Suprapubic skin (tissue), 4 donors: Measurements from ENCODE around the gene EIF4G3. TPM values are rescaled to one million over a fixed set of nuclear protein-coding genes. Genes with fewer than 3 reads are reported as not detected.

Experiments
- DNase-seq, 2 donors: peaks; one replicate each; pipeline ENCODE4 v3.0.0-alpha.2; 2019; ENCODE audit warnings: low spot score in 2 of 2
- H3K27ac ChIP-seq: fragments of 200-600 bp; sonication (generic); one replicate; pipeline ENCODE4 v1.5.1; 2019
- H3K27me3 ChIP-seq: fragments of 200-600 bp; sonication (generic); one replicate; pipeline ENCODE4 v1.5.1; 2019
- H3K36me3 ChIP-seq: fragments of 200-600 bp; sonication (generic); one replicate; pipeline ENCODE4 v1.5.1; 2019
- H3K4me1 ChIP-seq: fragments of 200-600 bp; sonication (generic); one replicate; pipeline ENCODE4 v1.5.1; 2019
- H3K4me3 ChIP-seq: fragments of 200-600 bp; sonication (generic); one replicate; pipeline ENCODE4 v1.5.1; 2019; ENCODE audit warnings: mild to moderate bottlenecking
- H3K9me3 ChIP-seq: fragments of 200-600 bp; sonication (generic); one replicate; pipeline ENCODE4 v1.5.1; 2019
- CTCF ChIP-seq, 2 donors: fragments of 200-600 bp in 1 of 2; fragments of 450-650 bp in 1 of 2; sonication (generic) in 1 of 2; IDR thresholded peaks; one replicate each; pipeline ENCODE4 v1.5.1; 2016 to 2019; ENCODE audit warnings: antibody characterized with exemption in 2 of 2, mild to moderate bottlenecking in 1 of 2, moderate library complexity in 1 of 2
- EP300 ChIP-seq: sonication (generic); formaldehyde crosslinking; IDR thresholded peaks from one replicate; pipeline ENCODE4 v1.6.1; 2017; ENCODE audit warnings: antibody characterized with exemption
- POLR2A ChIP-seq, 2 donors: fragments of 450-650 bp; IDR thresholded peaks; one replicate each; pipeline ENCODE4 v1.6.1; 2017; ENCODE audit warnings: antibody characterized with exemption in 2 of 2, mild to moderate bottlenecking in 2 of 2, moderate library complexity in 2 of 2
- POLR2AphosphoS5 ChIP-seq, 3 donors: sonication (generic); formaldehyde crosslinking; IDR thresholded peaks; one replicate each; pipeline ENCODE4 v1.6.1; 2017; ENCODE audit warnings: antibody characterized with exemption in 3 of 3
- WGBS: methylation state at CpG from one replicate; pipeline ENCODE4 v1.1.5; 2018; 5-methylcytosine and 5-hydroxymethylcytosine counted together
- total RNA-seq, 4 donors: library from RNA; depleted of rRNA; stranded (reverse); fragments of >200 nt; gene quantifications; one replicate each; pipeline ENCODE4 v1.1.0, GENCODE V29; 2016

The EIF4G3 gene
- total RNA-seq, 4 donors from 2014 or later, result 32.9 to 40.6 (median 39.5) TPM

DNA sequence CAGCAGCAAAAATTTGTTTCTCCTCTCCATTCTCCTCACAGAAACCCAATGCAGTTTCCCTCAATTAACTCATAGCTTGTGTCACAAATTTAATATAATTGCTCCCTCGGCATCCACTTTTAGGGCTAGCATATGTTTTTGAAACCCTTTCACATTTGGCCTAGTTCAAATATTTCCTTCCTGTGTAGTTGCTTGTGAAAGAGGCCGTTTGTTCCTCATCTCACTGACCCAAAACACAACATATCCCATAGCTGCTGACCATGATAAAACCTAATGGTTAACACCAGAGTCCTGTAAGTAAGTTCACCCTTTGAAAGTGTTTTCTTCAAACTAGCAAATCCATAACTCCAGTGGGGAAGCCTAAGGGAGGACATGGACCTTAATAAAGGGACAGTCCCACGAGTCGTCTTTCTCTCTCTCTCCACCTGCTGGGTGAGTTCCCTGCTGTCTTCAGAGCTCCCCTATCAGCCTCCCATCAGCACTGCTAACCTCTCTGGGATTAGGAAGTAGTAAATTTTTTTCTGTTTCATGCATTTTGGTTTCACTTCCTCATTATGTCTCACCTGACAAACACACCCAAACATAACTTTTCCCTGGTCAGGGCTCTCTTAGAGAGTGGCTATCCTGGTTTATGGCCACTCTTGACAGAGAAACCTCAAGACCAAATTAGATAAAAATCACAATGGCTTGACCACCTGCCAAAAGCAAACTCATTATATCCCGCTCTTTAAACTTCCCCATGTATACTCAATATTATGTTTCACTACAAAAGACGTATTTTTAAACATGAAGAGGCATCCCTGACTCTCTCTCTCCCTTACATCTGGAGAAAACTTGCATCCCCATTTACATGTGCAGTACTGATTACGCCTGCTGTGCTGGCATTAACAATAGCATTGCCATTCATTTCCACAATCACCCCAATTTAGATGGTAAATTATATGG lies 211.9 kb downstream of the EIF4G3 start:
- H3K27ac ChIP-seq, result no peak overlapping the region
- 77% methylated on average over 7 of the region's 7 CpGs for WGBS

DNA sequence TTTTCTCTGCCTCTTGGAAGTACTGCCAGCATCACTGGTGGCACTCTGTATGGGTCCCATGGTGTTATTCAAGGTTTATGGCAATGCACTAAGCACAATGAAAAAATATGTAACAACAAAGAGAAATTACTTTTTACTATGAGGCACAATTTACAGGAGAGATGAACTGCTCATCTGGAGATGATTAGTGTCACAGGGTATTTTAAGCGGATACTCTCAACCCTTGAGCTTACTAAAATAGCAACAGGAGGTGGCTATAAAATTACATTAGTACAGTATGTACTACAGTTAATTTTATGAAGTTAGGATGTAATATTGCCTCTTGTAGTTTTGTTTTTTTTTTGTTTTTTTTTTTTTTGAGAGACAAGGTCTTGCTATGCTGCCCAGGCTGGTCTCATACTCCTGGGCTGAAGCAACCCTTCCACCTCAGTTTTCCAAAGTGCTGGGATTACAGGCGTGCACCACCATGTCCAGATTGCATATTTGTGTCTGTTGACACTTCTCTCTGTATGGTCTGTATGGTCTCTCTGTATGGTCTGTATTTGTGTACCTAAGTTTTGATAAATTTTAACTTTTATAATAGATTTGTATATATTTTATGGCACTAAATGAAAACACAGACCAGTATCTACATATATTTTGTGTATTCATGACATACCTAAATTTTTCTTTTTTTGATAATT lies 214.0 kb downstream of the EIF4G3 start:
- no peaks in the 10 kb centered on the region for H3K27me3 ChIP-seq
- 88% methylated on average over 2 of the region's 2 CpGs for WGBS
- peaks cover 13% of the 10 kb centered on the region for H3K36me3 ChIP-seq
- no peak overlapping the region for H3K4me3 ChIP-seq
- H3K27ac ChIP-seq, result no peak overlapping the region
- no peak for DNase-seq
- TF ChIP-seq POLR2A (IDR thresholded peaks at IDR 0.05) (no peak), CTCF (IDR thresholded peaks at IDR 0.05) (no peak), POLR2AphosphoS5 (IDR thresholded peaks at IDR 0.05) (no peak), EP300 (no peak)
- H3K4me1 ChIP-seq, result no peaks in the 10 kb centered on the region
- H3K9me3 ChIP-seq, result no peaks in the 10 kb centered on the region

More for the DNA sequence above, 211.9 kb downstream of the EIF4G3 start:
- no peak for DNase-seq
- Histone ChIP-seq H3K4me1 (no peaks in the 10 kb centered on the region), H3K27me3 (no peaks in the 10 kb centered on the region), H3K36me3 (peaks cover 24% of the 10 kb centered on the region), H3K4me3 (no peak overlapping the region), H3K9me3 (no peaks in the 10 kb centered on the region)
- no peak for TF ChIP-seq POLR2AphosphoS5 (IDR thresholded peaks at IDR 0.05)
- TF ChIP-seq EP300, result no peak
- TF ChIP-seq POLR2A (IDR thresholded peaks at IDR 0.05), result no peak

GRCh38 chr1:20958430-20958829 lies 218.3 kb downstream of the EIF4G3 start:
- H3K4me1 ChIP-seq, result no peaks in the 10 kb centered on the region
- DNase-seq, result no peak
- no peak overlapping the region for H3K27ac ChIP-seq
- WGBS, result 89% methylated on average over 1 of the region's 1 CpG
- peaks cover 10% of the 10 kb centered on the region for H3K36me3 ChIP-seq
- no peak for TF ChIP-seq EP300
- TF ChIP-seq POLR2A (IDR thresholded peaks at IDR 0.05), result no peak
- TF ChIP-seq CTCF (IDR thresholded peaks at IDR 0.05), result no peak
- TF ChIP-seq POLR2AphosphoS5 (IDR thresholded peaks at IDR 0.05), result no peak
- H3K27me3 ChIP-seq, result no peaks in the 10 kb centered on the region
- no peaks in the 10 kb centered on the region for H3K9me3 ChIP-seq
- H3K4me3 ChIP-seq, result no peak overlapping the region

DNA sequence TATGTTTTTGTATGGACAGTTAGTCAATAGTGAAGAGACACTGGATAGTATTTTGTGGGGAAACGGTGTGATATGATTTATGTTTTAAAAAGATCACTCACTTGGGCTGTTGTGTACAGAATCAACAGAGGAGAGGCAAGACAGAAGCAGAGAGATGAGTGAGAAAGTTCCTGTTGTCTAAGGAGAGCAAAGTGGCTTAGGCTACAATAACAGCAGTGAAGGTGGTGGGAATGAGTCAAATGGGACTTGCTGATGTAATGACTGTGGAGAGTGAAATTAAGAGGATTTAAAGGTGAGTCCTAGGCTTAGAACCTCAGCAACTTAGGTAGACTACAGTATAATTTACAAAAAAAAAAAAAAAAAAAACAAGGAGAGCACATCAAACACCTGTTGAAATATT lies 220.4 kb downstream of the EIF4G3 start:
- no peak for DNase-seq
- no peak overlapping the region for H3K27ac ChIP-seq
- 92% methylated on average over 1 of the region's 1 CpG for WGBS

DNA sequence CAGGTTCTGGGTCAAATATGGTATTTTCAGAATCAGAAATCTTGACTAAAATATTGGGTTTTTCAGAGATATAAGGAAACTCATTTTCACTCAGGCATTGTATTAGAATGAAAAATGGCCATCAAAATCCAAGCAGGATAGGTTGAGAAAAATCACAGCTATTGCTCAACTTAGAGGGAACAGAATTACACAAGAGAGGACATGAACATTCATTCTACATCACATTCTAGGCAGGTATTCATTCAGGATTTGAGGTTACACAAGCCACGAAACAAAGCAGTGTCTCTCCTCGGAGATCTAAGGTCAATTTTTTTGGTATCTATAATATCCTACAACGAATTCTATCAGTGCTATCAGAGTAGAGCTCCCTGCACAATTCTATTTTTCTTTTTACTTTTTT lies 226.0 kb downstream of the EIF4G3 start:
- Histone ChIP-seq H3K4me1 (no peaks in the 10 kb centered on the region), H3K27me3 (no peaks in the 10 kb centered on the region), H3K9me3 (no peaks in the 10 kb centered on the region), H3K4me3 (no peak overlapping the region), H3K36me3 (peaks cover 10% of the 10 kb centered on the region), H3K27ac (no peak overlapping the region)
- DNase-seq, result no peak
- 89% methylated on average over 3 of the region's 3 CpGs for WGBS
- TF ChIP-seq POLR2AphosphoS5 (IDR thresholded peaks at IDR 0.05) (no peak), EP300 (no peak), POLR2A (IDR thresholded peaks at IDR 0.05) (no peak), CTCF (IDR thresholded peaks at IDR 0.05) (no peak)

More for the DNA sequence above, 220.4 kb downstream of the EIF4G3 start:
- H3K4me1 ChIP-seq, result no peaks in the 10 kb centered on the region
- TF ChIP-seq POLR2AphosphoS5 (IDR thresholded peaks at IDR 0.05) (no peak), POLR2A (IDR thresholded peaks at IDR 0.05) (no peak), EP300 (no peak), CTCF (IDR thresholded peaks at IDR 0.05) (no peak)
- H3K9me3 ChIP-seq, result no peaks in the 10 kb centered on the region
- H3K4me3 ChIP-seq, result no peak overlapping the region
- H3K36me3 ChIP-seq, result peaks cover 10% of the 10 kb centered on the region
- no peaks in the 10 kb centered on the region for H3K27me3 ChIP-seq
